Astrocyte of the hippocampus (primary cell): ENCODE results near the gene COL26A1.
"Not testable (repeated sequence)": the region's sequence is repeated elsewhere in the genome, so short reads cannot be mapped to it uniquely, and the experiment has no call there.

Experiments used
- DNase-seq: peaks from one replicate; pipeline ENCODE4 v3.0.0; 2011; ENCODE audit warnings: low read depth, low spot score

Gene COL26A1

DNA sequence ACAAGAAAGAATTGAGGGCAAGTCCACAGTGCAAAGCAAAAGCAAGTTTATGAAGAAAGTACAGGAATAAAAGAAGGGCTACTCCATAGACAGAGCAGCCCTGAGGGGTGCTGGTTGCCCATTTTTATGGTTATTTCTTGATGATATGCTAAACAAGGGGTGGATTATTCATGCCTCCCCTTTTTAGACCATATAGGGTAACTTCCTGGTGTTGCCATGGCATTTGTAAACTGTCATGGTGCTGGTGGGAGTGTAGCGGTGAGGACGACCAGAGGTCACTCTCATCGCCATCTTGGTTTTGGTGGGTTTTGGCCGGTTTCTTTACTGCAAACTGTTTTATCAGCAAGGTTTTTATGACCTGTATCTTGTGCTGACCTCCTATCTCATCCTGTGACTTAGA is 128.8 kb downstream of the COL26A1 start:
- not testable (repeated sequence) for DNase-seq

DNA sequence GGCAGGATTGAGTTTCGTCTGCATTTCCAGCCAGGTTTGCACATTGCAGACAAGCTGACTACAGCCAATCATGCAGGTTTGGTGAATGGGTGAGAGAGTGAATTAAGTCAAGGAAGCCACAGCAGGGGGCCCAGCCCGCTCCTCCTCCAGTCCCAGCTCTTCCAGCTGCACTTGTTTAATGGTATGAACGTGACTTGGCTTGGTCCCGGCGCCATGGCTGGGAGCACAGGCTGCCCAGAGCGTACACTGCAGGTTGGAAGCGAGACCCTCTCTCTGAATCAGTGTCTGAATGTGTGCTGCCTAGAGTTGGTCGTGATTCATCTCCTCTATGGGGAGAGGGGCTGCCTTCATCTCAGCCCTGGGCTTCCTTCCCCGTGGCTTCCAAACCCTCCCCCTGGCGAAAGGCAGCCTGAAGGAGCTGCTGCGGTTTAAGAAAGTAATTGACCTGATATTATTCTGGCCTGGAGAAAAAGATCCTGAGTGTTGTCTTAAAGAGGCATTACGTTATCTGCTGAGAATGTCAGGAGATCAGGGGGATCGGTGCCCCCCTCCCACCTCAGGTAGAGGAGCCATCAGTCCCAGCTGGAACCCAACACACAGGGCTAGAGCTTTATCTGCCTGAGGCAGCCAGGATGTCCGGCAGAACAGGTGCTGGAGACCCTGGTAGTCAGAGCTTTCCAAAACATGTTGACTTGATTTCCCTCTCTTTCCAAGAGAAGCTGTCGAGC is 132.1 kb downstream of the COL26A1 start:
- DNase-seq = peak; percentile 42

DNA sequence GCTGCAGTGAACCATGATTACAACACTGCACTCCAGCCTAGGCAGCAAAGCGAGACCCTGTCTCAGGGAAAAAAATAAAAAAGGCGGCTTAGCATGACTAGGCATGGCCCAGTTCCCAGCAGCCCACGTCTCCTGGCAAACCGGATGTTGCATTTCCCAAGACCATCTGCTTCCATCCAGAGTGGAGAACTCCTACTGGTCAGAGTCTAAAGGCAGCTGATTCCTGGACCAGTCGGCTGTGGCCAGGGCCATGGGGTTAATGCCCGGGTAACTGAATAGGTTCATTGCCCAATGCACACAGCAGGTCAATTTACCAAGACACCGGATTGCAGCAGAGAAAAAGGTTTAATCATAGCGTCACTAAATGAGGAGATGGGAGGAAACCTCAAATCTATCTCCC is 133.3 kb downstream of the COL26A1 start:
- no peak for DNase-seq

DNA sequence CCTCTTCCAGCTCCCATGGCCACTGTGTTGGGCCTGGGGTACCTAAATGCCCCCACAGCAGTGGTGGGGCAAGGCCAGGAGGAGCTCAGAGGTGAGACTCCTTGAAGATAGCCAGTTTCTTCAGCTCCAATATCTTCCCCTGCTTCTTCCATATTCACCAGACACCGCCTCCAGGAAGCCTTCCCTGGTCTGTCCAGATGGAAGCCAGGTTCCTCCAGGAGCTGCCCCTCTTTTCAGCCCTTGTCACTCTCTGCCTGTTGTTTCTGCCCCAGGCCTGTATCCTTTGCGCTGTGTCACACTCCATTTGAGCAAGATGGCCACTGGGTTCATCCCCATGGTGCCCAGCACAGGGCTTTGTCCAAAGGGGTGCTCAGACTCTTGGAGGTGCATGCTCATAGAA is 138.7 kb downstream of the COL26A1 start:
- no peak for DNase-seq

DNA sequence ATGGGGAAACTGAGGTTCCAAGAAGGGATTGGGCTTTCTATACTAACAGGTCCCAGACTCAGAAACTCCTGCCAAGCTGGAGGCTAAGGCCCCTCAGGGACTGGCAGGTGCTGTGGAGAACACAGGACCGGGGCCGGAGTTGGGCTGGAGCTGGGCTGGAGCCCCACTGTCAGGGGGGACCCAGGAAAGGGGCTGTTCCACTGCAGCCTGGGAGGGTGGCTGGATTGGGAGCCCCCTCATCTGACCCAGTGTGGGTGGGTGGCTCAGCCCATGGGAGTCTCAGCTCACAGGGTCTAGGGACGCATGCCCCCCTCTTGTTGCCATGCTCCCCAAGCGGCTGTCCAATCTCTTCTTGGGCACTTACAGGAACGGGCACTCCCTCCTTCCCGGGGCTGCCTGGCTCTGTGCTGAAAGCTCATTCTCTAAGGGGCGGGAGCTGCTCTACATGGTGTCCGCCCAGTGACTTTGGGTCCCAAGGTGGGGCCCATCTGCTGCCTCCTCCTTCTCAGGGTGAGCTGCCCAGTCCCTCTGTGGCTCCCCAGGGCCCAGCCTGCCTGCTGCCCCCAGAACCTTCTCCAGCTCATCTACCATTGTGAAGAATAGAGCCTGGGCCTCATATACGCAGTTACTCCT is 139.9 kb downstream of the COL26A1 start:
- DNase-seq = no peak

DNA sequence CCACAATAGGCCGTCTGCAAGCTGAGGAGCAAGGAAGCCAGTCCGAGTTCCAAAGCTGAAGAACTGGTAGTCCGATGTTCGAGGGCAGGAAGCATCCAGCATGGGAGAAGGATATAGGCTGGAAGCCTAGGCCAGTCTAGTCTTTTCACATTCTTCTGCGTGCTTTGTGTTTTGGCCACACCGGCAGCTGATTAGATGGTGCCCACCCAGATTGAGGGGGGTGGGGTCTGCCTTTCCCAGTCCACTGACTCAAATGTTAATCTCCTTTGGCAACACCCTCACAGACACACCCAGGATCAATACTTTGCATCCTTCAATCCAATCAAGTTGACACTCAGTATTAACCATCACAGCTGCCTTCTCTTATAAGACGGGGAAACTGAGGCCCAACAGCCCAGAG is 142.8 kb downstream of the COL26A1 start:
- not testable (repeated sequence) for DNase-seq

DNA sequence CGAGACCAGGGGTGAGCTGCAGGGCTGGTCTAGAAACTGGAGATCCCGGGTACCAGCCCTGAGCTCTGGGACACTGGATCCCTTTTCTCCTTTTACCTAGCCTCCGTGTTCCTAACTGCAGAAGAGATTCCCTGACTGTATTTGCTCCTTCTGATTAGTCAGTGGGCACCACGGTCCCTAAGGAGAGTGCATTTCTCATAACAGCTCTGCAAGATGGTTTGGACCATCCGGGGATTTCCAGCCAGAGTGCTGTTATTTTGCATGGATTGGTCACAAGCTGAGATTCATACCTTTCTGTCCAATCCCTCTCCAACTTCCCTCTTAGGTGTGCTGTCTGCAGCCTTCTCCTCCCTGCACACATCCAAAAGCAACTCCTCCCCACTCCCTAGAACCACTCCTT is 143.9 kb downstream of the COL26A1 start:
- no peak for DNase-seq

DNA sequence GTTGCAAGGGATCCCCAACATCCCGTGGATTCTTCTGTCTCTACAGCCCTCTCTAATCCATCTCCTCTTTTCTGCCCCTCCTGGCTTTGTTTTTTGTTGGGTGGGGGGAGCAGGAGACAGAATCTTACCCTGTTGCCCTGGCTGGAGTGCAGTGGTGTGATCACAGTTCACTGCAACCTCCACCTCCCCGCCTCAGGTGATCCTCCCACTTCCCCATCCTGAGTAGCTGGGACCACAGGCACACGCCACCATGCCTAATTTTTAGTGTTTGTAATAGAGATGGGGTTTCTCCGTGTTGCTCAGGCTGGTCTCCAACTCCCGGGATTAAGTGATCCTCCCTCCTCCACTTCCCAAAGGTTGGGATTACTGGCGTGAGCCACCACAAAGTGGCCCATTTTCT is 144.7 kb downstream of the COL26A1 start:
- DNase-seq = no peak

DNA sequence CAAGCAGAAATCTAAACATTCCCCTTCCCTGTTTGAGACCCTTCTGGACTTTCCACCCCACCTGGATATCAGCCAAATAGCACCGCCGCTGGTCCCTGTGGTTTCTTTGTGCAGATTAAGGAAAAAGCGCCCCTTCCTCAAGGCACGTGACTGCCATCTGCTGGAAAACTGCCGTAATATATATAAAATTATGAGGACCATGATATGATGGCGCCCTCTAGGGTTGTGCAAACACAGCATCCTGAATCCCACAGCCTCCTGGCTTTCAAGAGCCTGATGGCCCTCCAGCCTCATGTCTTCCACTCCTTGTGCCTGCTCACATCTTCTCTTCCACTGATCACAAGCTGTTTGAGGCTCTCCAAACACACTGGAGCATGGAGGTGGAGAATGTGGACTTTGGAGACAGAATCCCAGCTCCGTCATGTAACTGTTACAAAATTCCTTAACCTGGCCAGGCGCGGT is 145.1 kb downstream of the COL26A1 start:
- peak; percentile 78 for DNase-seq

DNA sequence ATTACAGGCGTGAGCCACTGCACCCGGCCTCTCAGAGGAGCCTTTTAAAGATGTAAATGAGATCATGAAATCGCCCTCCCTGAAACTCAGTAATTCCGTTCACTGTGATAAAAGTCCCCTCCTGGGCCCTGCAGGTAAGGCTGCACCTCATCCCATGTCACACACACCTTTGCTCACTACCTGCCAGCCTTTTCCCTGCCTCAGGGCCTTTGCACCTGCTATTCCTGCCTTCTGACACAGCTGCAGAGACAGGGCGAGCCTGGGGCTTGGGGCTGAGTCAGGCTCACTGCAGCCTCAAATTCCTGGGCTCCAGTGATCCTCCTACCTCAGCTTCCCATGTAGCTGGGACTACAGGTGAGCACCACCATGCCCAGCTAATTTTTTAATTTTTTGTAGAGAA is 147.6 kb downstream of the COL26A1 start:
- DNase-seq = no peak

DNA sequence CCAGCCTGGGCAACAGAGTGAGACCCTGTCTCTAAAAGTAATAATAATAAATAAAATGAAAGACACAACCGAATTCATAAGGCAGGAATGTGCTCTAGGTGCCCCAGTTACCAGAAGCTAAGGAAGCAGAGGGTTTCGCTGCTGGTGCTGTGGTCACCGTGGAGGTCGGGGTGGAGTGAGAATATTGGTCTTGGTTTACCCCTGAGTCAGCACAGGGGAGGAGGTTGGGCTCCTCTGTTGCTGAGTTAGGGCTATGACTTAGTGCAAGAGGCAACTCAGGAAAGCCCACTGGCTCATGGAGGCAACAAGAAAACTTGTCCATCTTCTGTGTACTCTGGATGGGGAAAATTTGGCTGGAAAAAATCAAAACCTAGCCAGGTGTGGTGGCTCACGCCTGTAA is 149.3 kb downstream of the COL26A1 start:
- no peak for DNase-seq

DNA sequence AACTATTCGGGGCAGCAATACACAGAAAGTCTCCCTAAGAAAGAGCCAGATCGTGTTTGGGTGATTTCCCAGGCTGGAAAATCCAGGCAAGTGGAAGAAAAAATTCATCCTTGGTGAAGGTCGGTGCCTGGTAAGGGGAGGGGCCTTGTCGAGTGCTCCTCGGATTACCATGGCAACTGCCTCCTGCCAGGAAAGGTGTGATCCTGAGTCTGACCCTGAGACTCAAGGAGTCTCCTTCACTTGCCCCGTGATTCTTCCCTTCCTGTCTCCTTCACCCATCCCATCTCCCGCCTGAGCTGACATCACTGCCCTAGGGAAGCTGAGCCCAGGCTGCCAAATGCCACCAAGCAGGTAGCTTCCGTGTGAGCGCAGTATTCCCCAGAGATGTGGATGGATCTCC is 154.2 kb downstream of the COL26A1 start:
- DNase-seq = no peak

DNA sequence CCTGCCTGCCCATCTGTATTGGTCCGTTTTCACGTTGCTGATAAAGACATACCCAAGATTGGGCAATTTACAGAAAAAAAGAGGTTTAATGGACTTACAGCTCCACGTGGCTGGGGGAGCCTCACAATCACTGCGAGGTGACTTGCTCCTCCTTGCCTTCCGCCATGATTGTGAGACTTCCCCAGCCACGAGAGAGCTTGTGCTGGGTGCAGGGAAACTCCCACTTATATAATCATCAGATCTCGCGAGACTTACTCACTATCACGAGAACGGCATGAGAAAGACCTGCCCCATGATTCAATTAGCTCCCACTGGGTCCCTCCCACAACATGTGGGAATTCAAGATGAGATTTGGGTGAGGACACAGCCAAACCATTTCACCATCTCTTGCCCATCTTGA is 154.6 kb downstream of the COL26A1 start:
- no peak for DNase-seq

DNA sequence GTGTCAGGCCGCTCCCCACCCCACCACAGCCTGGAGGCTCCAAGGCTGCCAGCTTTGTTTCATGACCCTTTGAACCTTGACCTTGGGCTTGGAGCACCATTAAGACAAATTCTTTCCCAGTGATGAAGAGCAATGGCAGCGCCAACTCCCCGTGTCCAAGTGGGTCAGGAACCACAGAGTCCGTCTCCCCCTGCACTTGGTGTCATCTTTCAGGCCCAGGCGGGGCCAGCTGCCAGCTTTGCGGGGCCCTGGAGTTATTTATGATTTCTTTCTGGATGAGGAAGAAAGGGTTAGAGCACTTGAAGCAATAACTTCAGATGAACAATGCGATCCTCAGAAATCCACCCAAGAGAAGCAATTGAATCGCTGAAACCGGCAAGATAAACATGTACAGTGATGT is 155.7 kb downstream of the COL26A1 start:
- no peak for DNase-seq

DNA sequence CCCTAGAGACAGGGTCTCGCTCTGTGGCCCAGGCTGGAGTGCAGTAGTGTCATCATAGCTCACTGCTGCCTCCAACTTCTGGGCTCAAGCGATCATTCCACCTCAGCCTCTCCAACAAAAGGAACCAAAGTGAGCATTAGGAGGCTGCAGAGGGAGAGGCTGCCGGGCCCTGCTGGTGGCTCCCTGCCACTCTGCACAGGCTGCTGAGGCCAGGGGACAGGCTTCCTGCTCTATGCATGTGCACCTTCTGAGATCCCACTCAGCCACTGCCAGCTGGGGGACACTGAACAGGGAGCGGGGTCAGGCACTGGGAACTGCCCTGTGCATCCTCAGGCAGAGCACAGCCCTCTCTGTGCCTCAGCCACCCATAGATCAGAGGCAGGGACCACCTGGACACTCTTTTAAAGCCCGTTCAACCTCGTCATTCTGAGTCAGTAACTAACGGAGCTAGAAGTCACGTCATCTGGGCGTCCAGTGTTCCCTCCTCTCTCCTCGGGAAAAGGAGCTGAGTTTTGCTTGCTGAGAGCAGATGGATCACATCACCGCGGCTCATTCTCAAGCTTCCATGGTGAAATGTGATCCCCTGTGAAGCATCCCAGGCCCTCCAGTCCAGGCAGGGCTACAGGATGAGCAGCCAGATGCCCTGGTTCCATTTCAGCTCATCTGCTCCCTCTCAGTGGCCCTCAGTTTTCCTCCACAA is 156.8 kb downstream of the COL26A1 start:
- no peak for DNase-seq

DNA sequence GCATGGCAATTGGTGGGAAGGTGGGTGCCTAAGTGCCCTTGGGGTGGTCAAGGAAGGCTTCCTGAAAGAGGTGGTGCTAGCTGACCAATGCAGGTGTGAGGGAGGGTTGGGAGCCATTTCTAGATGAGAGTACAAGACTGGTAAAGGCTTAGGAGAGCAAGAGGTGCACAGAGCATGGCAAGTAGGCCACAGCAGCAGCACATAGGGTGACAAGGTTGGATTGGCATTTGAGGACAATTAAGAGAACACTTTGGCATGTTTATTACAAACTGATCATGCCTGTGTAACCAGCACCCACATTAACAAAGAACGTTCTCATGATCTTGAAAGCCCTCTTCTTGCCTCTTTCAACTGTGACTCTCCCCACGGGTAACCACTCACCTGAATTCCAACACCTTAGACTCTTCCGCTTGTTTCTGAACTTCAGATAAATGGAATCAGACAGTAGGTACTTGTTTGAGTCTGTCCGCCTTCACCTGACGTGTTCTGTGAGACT is 158.8 kb downstream of the COL26A1 start:
- DNase-seq = no peak

DNA sequence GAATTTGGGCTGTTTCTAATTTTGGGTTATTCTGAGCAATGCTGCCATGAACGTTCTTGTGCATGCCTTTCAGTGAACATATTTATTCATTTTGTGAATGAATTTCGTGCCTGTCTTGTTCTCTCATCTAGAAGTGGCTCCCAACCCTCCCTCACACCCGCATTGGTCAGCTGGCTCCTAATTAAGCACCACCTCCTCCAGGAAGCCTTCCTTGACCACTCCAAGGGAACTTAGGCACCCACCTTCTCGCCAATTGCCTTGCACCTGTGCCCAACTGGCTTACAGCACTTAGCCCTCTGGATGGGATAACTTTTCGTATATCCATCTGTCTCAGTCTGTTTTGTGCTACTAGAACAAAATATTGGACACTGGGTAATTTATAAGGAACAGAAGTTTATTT is 159.3 kb downstream of the COL26A1 start:
- no peak for DNase-seq

DNA sequence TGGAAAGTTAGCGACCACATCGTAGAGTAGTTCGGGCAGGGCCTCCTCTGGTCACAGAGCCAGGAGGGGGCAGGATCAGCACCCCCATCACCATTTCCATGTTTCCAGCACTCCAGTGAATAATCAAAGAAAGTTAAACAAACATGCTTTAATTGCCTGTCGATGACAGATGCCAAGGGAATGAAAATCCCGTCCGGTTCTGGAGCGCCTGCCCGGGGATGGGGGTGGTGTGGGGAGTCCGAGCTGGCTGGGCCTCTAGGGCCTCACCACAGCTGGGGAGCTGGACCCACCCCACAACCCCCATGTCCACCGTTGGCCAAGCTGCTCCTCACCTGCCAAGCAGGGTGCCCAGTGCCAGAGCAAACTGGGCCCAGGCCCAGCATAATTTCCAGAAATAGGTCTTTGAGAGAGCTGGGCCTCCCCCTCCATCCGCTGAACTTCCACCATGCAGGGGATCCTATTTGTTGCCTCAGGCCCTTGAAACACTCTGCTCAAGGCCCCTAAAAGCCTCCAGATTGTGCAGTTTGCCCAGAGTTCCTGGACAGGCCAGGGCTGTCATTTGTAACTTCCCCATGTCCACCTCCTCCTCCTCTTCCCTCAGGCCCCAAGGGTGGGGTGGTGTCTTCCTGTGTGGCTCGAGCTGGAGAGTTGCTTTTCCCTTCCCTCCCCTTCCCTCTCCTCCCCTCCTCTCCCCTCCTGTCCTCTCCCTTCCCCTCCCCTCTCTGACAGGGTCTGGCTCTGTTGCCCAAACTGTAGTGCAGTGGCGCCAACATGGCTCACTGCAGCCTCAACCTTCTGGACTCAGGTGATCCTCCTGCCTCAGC is 165.4 kb downstream of the COL26A1 start:
- peak; percentile 83 for DNase-seq

DNA sequence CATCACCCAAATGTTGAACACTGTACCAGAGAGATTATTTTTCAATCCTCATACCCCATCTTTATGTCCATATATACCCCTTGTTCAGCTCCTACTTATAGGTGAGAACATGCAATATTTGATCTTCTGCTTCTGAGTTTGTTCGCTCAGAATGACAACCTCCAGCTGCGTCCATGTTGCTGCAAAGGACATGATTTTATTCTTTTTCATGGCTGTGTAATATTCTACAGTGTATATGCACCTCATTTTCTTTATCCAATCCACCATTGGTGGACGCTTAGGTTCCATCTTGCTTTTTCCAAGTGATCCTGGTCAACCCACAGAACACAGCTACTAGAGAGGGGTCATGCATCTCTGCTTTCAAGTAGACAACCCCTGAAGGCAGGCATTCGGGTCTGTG is 166.9 kb downstream of the COL26A1 start:
- no peak for DNase-seq

DNA sequence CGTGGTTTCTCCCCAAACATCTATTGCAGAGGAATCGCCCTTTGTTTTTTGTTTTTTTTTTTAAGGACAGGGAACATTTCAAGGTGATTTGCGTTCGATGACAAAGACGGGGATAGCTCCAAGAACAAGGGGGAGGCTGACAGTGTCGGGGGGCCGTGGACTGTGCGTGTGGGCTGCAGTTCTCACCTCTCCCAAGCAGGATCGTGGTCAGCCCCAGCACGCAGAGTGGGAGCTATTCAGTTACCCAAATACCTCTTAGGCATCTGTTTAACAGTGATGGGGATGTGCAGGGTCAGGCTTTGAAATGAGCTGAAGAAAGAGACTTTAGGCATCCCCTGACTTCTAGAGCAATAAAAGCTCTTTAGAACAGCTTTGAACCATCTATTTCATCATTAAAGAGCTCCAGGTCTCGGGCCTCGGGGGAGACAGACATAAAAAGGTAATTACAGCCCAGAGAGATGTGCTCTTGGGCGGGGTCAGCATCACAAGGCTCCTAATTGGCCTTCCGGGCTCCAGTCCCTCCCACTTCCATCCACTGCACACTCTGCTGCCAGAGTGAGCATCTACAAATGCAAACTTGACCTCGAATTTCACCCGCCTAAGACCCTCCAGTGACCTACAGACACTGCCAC is 169.2 kb downstream of the COL26A1 start:
- no peak for DNase-seq

DNA sequence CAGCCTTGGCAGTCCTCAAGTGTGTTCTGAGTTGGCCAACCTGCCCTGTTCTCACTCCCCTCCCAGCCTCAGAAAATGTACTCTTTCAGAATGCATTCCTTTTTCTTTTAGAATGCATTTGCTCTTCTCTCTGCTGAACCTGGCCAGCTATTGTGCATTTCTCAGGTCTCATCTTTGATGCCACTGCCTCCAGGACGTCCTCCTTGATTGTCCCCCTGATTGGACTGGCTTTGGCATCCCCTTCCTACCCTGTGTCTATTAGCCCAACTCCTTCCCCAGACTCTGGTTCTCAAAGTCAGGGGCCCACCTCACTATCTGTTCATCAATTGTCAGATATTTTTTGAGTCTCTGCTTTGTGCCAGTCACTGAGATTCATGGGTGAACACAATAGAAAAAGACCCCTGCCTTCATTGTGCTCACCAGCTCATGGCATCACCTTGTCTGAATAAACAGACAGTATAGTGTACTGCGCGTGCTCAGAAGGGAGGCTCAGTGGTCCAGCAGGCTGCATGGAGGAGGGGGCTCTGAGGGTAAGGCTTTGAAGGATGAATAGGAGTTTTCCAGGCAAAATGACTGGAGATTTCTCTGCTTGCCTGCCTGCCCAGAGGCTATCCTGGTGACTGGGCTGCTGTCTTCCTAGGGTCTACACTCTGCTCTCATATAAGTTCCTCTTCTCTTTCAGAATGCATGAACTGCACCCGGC is 169.9 kb downstream of the COL26A1 start:
- DNase-seq = no peak
